Measurements from ENCODE around the gene UBE2G2.

UBE2G2 gene

DNA sequence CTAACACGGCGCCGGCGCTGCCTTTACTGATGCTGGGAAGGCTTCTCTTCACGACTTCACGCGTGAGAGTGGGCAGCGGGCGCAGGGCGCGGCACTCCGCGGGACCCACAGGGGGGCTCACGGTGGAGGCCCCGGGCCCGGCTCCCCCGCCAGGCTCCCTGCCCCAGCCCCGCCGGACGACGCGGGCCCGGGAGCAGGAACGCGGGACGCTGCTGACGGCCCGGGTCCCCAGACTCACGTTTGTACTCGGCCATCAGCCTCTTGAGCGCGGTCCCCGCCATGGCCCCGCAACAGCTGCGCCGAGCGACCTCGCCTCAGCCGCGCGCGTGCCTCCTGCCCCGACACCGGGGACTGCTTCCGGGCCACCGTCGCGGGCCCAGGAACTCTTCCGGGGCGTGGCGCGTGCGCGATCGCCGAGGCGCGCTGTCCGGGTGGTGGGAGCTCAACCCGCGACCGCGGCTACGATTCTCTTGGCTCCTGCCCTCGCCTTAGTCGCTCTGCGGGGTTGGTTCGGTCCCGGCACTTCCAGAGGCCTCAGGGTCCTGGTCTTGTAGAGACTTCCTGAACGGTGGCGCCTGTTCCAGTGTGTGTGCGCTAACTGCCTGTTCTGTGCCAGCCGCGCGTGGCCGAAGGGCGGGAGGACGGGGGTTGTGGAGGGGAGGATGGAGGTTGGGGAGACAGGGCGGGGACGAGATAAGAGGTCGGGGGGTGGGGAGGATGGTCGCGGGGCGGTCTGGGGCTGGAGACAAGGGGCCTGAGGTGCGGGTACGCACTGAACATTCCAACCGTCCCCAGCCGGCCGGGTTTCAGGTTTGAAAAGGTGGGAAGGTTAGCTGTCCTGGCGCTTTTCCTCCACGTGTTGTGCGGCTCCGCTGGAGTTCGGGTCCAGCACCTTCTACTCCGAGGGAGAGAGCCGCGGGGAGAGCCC is at the start of gene UBE2G2:
Gene UBE2G2 (minus strand): TSS at position 353 of the 928 bp plus-strand sequence. CDS start 72 bp downstream, at position 281.
- H3K4me1 ChIP-seq (ENCODE audit: control insufficient read depth, insufficient read depth, low read length, unreplicated experiment), result peaks cover 14% of the 10 kb centered on the region
- peaks cover 54% of the 10 kb centered on the region for H3K79me2 ChIP-seq (ENCODE audit: control insufficient read depth, insufficient read depth, low read length, unreplicated experiment)
- peak within 1 kb of the TSS; percentile 74 for H2AFZ ChIP-seq (ENCODE audit: low read length, unreplicated experiment)
- H3K4me3 ChIP-seq (ENCODE audit: low read depth, low read length), result peak within 1 kb of the TSS; percentile 94
- no peaks in the 10 kb centered on the region for H3K27me3 ChIP-seq (ENCODE audit: insufficient read depth, low read length)
- H3K36me3 ChIP-seq (ENCODE audit: insufficient read depth, low read length), result peaks cover 16% of the 10 kb centered on the region; the same call in 1 of the 2 replicates
- H3K27ac ChIP-seq (ENCODE audit: low read depth, low read length), result peak within 1 kb of the TSS; percentile 25; the same call in 1 of the 2 replicates

DNA sequence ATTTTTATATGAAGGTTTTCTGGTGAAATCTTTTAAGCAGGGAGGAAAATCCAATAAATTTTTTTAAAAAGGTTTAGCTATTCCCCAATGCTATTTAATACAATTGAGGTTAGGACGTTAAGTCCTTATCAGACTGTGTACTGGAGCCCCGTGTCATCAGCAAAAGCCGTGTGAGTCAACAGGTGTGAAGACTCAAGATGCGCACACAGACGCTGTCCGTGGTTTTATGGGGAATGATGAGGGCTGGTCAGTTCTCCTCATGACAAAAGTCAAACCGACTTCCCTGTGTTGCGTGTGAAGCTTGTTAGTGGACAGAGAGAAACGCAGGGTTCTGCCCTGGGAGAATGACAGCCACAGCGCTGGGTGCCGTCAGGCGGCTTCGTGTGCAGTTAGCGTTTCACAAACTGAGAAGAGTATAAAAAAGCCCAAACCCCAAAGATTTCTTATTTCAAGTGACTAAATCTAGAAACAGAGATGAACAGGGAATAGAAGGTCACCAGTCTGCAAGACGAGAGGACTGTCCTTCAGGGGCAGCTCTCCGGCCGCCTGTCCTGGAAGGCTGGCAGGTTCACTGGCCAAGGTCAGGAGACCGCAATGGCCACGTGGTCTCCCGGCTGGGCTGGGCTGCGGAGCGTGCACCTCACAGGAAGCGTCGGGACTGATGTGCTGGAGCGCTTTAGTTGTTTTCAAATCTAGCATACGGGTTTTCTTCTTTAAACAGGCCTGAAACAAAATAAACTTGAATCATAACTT is 49.5 kb upstream of the UBE2G2 start:
- H3K4me3 ChIP-seq (ENCODE audit: low read depth, low read length), result no peak overlapping the region
- no peaks in the 10 kb centered on the region for H3K27me3 ChIP-seq (ENCODE audit: insufficient read depth, low read length)
- peaks cover 12% of the 10 kb centered on the region for H3K79me2 ChIP-seq (ENCODE audit: control insufficient read depth, insufficient read depth, low read length, unreplicated experiment)
- no peak overlapping the region for H3K27ac ChIP-seq (ENCODE audit: low read depth, low read length)
- H3K36me3 ChIP-seq (ENCODE audit: insufficient read depth, low read length), result peaks cover 18% of the 10 kb centered on the region; the same call in 1 of the 2 replicates
- H3K4me1 ChIP-seq (ENCODE audit: control insufficient read depth, insufficient read depth, low read length, unreplicated experiment), result peaks cover 10% of the 10 kb centered on the region
- no peak overlapping the region for H2AFZ ChIP-seq (ENCODE audit: low read length, unreplicated experiment)

DNA sequence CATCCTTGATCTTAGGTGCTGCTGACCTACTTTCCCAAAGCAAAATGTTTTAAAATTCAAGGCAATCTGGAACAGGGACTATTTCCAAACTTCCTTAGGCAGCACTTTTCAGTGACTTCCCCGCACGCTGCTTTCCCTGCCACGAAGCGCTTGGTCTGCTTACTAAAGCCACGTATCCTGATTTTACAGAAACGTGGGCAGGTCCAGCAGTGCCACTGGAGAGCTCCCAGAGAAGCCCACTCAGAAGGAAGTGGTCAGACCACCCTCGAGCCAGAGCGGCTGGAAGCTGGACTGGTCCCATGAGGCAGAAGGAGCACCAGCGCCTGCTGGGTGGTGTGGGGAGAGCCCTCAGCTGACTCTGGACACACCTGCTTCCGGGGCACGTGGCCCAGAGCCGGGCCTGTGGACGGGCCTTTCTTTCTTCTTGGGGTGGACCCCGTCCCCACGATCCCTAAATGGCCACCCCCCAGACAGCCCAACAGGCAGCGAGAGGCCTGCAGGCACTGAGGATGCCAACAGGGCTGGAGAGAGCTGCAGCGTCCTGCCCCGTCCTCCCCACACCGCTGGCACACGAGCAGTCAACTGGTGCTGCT is 48.7 kb upstream of the UBE2G2 start:
- Histone ChIP-seq H3K4me3 (ENCODE audit: low read depth, low read length) (no peak overlapping the region), H3K36me3 (ENCODE audit: insufficient read depth, low read length) (peaks cover 11% of the 10 kb centered on the region; the same call in 1 of the 2 replicates), H3K79me2 (ENCODE audit: control insufficient read depth, insufficient read depth, low read length, unreplicated experiment) (peaks cover 12% of the 10 kb centered on the region), H2AFZ (ENCODE audit: low read length, unreplicated experiment) (no peak overlapping the region), H3K27ac (ENCODE audit: low read depth, low read length) (no peak overlapping the region), H3K4me1 (ENCODE audit: control insufficient read depth, insufficient read depth, low read length, unreplicated experiment) (peaks cover 16% of the 10 kb centered on the region), H3K27me3 (ENCODE audit: insufficient read depth, low read length) (no peaks in the 10 kb centered on the region)

DNA sequence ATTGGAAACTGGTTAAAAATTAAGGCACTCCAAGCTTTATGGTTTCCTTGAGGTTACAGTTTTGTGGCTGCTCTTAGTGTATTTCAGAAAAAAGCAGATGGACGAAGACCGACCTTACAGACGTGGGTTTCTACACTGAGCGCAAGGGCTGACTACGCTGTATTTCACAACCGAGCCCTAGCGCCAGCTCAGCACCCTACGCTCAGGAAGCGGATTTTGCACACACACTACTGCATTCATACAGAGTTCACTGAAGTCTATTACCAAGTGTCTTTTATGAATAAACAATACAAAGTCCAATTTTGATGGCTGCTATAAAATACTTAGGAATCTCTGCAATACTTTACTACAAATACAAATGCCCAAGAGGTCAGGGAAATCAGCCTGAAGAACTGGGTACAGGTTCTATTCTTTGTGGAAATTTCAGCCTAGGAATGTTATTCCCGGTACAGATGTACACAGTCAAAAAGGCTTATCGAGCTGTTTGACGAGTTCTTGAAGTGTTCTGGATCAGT is 48.1 kb upstream of the UBE2G2 start:
- Histone ChIP-seq H3K27ac (ENCODE audit: low read depth, low read length) (no peak overlapping the region), H3K27me3 (ENCODE audit: insufficient read depth, low read length) (no peaks in the 10 kb centered on the region), H3K4me1 (ENCODE audit: control insufficient read depth, insufficient read depth, low read length, unreplicated experiment) (peaks cover 16% of the 10 kb centered on the region), H3K36me3 (ENCODE audit: insufficient read depth, low read length) (peaks cover 8% of the 10 kb centered on the region; the same call in 1 of the 2 replicates), H3K4me3 (ENCODE audit: low read depth, low read length) (no peak overlapping the region), H3K79me2 (ENCODE audit: control insufficient read depth, insufficient read depth, low read length, unreplicated experiment) (peaks cover 11% of the 10 kb centered on the region), H2AFZ (ENCODE audit: low read length, unreplicated experiment) (no peak overlapping the region)

DNA sequence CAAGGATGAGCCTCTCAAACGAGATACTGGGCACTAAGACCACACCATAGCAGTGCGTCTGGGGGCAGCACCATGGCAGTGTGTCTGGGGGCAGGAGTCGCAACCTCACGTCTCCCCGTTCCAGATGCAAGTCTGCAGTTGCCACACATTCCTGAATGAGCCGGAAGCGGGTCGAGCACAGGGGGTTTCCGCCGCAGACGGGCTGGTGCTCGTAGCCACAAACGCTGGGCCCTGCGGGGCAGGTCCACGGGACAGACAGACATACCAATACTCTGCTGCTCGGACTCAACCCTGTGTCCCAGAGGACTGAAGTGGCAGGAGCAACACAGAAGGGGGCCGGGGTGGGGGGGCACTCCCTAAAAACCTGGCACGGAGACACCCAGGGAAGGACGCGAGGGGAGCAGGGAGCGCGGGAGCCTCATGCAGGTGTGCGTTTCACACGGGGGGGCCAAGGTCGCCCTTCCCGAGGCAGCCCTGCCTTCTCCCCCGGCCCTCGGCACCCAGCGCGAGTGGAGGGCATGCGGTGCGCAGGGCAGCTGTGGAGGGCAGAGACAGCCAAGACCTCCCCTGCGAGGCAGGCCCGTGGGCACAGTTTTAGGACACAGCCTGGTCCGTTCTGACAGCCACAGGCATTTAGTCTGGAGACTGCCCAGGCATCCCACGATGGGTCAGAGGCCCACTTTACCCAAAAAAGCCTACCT is 47.4 kb upstream of the UBE2G2 start:
- Histone ChIP-seq H3K4me3 (ENCODE audit: low read depth, low read length) (no peak overlapping the region), H3K79me2 (ENCODE audit: control insufficient read depth, insufficient read depth, low read length, unreplicated experiment) (peaks cover 4% of the 10 kb centered on the region), H3K36me3 (ENCODE audit: insufficient read depth, low read length) (peaks cover 8% of the 10 kb centered on the region; the same call in 1 of the 2 replicates), H3K27ac (ENCODE audit: low read depth, low read length) (no peak overlapping the region), H3K27me3 (ENCODE audit: insufficient read depth, low read length) (no peaks in the 10 kb centered on the region), H3K4me1 (ENCODE audit: control insufficient read depth, insufficient read depth, low read length, unreplicated experiment) (peaks cover 16% of the 10 kb centered on the region), H2AFZ (ENCODE audit: low read length, unreplicated experiment) (no peak overlapping the region)

- no peak overlapping the region for H3K27ac ChIP-seq (ENCODE audit: low read depth, low read length)
- no peaks in the 10 kb centered on the region for H3K27me3 ChIP-seq (ENCODE audit: insufficient read depth, low read length)
- H3K4me3 ChIP-seq (ENCODE audit: low read depth, low read length), result no peak overlapping the region
- no peaks in the 10 kb centered on the region for H3K79me2 ChIP-seq (ENCODE audit: control insufficient read depth, insufficient read depth, low read length, unreplicated experiment)
- no peak overlapping the region for H2AFZ ChIP-seq (ENCODE audit: low read length, unreplicated experiment)
- H3K36me3 ChIP-seq (ENCODE audit: insufficient read depth, low read length), result peaks cover 8% of the 10 kb centered on the region; the same call in 1 of the 2 replicates
- H3K4me1 ChIP-seq (ENCODE audit: control insufficient read depth, insufficient read depth, low read length, unreplicated experiment), result peaks cover 16% of the 10 kb centered on the region
These were observed 45.8 kb upstream of the UBE2G2 start for GRCh38 chr21:44847261-44848056.

DNA sequence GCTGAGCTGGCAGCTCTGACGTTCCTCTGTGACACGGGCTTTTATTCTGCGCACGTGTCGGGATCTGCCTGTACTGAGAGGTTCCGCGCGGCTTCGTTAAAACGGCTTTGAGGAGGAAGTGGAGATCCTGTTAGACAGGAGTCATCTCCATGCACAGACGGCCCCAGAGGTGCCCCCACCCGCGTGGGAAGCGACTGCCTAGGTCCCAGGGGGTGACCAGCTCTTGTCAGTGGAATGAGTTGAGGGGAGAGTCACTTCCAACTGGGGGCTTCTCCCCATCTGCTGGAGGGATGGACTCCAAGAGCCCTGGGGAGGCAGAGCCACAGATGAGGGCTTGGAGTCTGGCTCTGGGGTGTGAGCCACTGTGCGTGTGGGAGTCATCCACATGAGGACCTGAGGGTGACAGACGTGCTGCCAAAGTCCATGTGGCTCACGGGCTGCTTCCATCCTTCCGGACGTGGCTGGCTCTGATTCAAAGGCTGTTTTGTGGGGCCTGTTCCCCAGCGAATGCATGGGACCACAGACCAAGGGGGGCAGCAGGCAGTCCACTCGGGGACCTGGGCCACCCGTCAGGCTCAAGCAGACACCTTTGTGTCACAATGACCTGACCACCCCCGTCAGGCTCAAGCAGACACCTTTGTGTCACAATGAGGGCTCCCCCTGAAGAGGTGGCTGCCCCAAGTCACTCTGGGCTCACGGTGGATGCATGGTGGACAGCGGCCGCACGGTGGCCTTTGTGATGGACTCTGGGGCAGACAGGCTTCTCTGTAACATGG is 45.1 kb upstream of the UBE2G2 start:
- H3K4me1 ChIP-seq (ENCODE audit: control insufficient read depth, insufficient read depth, low read length, unreplicated experiment), result peaks cover 16% of the 10 kb centered on the region
- peaks cover 8% of the 10 kb centered on the region; the same call in 1 of the 2 replicates for H3K36me3 ChIP-seq (ENCODE audit: insufficient read depth, low read length)
- peak overlapping the region; percentile 76 for H3K4me3 ChIP-seq (ENCODE audit: low read depth, low read length)
- H3K27me3 ChIP-seq (ENCODE audit: insufficient read depth, low read length), result peaks cover 5% of the 10 kb centered on the region; the same call in 1 of the 2 replicates
- no peaks in the 10 kb centered on the region for H3K79me2 ChIP-seq (ENCODE audit: control insufficient read depth, insufficient read depth, low read length, unreplicated experiment)
- no peak overlapping the region for H3K27ac ChIP-seq (ENCODE audit: low read depth, low read length)
- H2AFZ ChIP-seq (ENCODE audit: low read length, unreplicated experiment), result peak overlapping the region; percentile 67

DNA sequence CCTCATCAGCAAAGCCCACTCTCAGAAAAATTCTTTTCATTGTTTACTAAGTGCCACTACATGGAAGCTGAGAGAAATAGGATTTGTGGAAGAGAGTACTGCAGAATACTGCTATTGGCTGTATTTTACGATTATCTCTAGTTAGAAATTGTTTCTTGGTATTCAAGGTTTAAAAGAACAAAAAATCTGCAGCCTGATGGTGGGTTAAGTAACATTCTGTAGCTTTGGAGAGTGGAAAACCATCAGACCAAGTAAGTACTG is 44.5 kb upstream of the UBE2G2 start:
- no peaks in the 10 kb centered on the region for H3K79me2 ChIP-seq (ENCODE audit: control insufficient read depth, insufficient read depth, low read length, unreplicated experiment)
- H3K4me3 ChIP-seq (ENCODE audit: low read depth, low read length), result peak overlapping the region; percentile 76
- peaks cover 16% of the 10 kb centered on the region for H3K4me1 ChIP-seq (ENCODE audit: control insufficient read depth, insufficient read depth, low read length, unreplicated experiment)
- peaks cover 8% of the 10 kb centered on the region; the same call in 1 of the 2 replicates for H3K36me3 ChIP-seq (ENCODE audit: insufficient read depth, low read length)
- peak overlapping the region; percentile 67 for H2AFZ ChIP-seq (ENCODE audit: low read length, unreplicated experiment)
- H3K27ac ChIP-seq (ENCODE audit: low read depth, low read length), result peak overlapping the region; percentile 22; the same call in 1 of the 2 replicates
- H3K27me3 ChIP-seq (ENCODE audit: insufficient read depth, low read length), result peaks cover 5% of the 10 kb centered on the region; the same call in 1 of the 2 replicates
